Fibroblast of lung (primary cell): ENCODE measurements around the gene BTF3.

Experiments used
- EZH2 ChIP-seq: IDR thresholded peaks from 2 replicates; pipeline ENCODE4 v1.5.1; 2012; ENCODE audit warnings: low read length, control low read depth, mild to moderate bottlenecking; ENCODE audit errors: missing control alignments
- TF ChIP-seq, protein P1 (sequence below), 2 donors: IDR thresholded peaks in 1 of 2; conservative IDR thresholded peaks in 1 of 2; 1 replicate in 1 of 2; 2 replicates in 1 of 2; pipeline ENCODE4 v1.5.1; 2011 to 2012; ENCODE audit warnings: low read length in 2 of 2, control low read depth in 1 of 2, inconsistent platforms in 1 of 2, low read depth in 1 of 2, mild to moderate bottlenecking in 1 of 2

DNA sequence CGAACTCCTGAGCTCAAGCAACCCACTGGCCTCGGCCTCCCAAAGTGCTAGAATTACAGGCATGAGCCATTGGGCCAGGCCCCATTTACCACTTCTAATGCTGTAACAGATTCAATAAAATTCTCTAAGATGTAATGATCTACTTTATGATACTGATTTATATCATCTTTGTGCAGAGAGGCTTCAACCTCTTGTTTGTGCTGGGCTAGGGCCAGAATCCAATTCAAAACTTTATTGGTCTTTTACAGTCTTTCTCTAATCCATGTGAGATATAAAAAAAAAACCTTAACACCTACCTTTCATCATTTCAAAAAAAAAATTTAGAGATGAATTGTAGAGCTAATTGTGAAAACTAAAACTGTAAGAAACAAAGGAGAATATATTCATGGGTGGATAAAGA, 8.2 kb upstream of the BTF3 start:
- TF ChIP-seq, protein P1, sequence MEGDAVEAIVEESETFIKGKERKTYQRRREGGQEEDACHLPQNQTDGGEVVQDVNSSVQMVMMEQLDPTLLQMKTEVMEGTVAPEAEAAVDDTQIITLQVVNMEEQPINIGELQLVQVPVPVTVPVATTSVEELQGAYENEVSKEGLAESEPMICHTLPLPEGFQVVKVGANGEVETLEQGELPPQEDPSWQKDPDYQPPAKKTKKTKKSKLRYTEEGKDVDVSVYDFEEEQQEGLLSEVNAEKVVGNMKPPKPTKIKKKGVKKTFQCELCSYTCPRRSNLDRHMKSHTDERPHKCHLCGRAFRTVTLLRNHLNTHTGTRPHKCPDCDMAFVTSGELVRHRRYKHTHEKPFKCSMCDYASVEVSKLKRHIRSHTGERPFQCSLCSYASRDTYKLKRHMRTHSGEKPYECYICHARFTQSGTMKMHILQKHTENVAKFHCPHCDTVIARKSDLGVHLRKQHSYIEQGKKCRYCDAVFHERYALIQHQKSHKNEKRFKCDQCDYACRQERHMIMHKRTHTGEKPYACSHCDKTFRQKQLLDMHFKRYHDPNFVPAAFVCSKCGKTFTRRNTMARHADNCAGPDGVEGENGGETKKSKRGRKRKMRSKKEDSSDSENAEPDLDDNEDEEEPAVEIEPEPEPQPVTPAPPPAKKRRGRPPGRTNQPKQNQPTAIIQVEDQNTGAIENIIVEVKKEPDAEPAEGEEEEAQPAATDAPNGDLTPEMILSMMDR (conservative IDR thresholded peaks at IDR 0.05 in 1 of 2, IDR thresholded peaks at IDR 0.05 in 1 of 2; ENCODE audit: low read depth in 1 of 2, low read length in 2 of 2), result no peak
- TF ChIP-seq EZH2, result no peak
